NCI-H1694 treated with DMSO at 0.1 percent for 48 hours (cell line): ENCODE measurements around the gene MAP7.
"Not testable (repeated sequence)": the region's sequence is repeated elsewhere in the genome, so short reads cannot be mapped to it uniquely, and the experiment has no call there.

Source experiments
- DNase-seq: peaks from one replicate; lab custom pipeline; 2025; lab: John Stamatoyannopoulos, UW

Gene MAP7

GRCh38 chr6:136375836-136376235 lies 174.4 kb downstream of the MAP7 start:
- DNase-seq: not testable (repeated sequence)

GRCh38 chr6:136371959-136372358 lies 178.3 kb downstream of the MAP7 start:
- no peak for DNase-seq

GRCh38 chr6:136370988-136371728 lies 179.1 kb downstream of the MAP7 start:
- DNase-seq: no peak

- no peak for DNase-seq
Measured at GRCh38 chr6:136365776-136366354, 184.4 kb downstream of the MAP7 start.

- no peak for DNase-seq
Measured at GRCh38 chr6:136362421-136363356, 187.5 kb downstream of the MAP7 start.

GRCh38 chr6:136361787-136362186 lies 188.4 kb downstream of the MAP7 start:
- no peak for DNase-seq

- no peak for DNase-seq
Measured at GRCh38 chr6:136360783-136361182, 189.4 kb downstream of the MAP7 start.

GRCh38 chr6:136359851-136360250 lies 190.4 kb downstream of the MAP7 start:
- DNase-seq: no peak

GRCh38 chr6:136351518-136352110 lies 198.6 kb downstream of the MAP7 start:
- DNase-seq: no peak

- no peak for DNase-seq
Measured at GRCh38 chr6:136350914-136351313, 199.3 kb downstream of the MAP7 start.

GRCh38 chr6:136347847-136348246 lies 202.4 kb downstream of the MAP7 start:
- no peak for DNase-seq

- no peak for DNase-seq
Measured at GRCh38 chr6:136345145-136345544, 205.1 kb downstream of the MAP7 start.

- DNase-seq: no peak
Measured at GRCh38 chr6:136344420-136344819, 205.8 kb downstream of the MAP7 start.

GRCh38 chr6:136343700-136344099 lies 206.5 kb downstream of the MAP7 start:
- no peak for DNase-seq

- DNase-seq: no peak
Measured at GRCh38 chr6:136343275-136343674, 206.9 kb downstream of the MAP7 start.

GRCh38 chr6:136341967-136342366 lies 208.3 kb downstream of the MAP7 start:
- DNase-seq: no peak

- no peak for DNase-seq
Measured at GRCh38 chr6:136341367-136341766, 208.9 kb downstream of the MAP7 start.

GRCh38 chr6:136338486-136338885 lies 211.7 kb downstream of the MAP7 start:
- no peak for DNase-seq

GRCh38 chr6:136337606-136338005 lies 212.6 kb downstream of the MAP7 start:
- DNase-seq: no peak

- no peak for DNase-seq
Measured at GRCh38 chr6:136337121-136337520, 213.1 kb downstream of the MAP7 start.

GRCh38 chr6:136335736-136336363 lies 214.4 kb downstream of the MAP7 start:
- no peak for DNase-seq

- DNase-seq: no peak
Measured at GRCh38 chr6:136334853-136335252, 215.4 kb downstream of the MAP7 start.
